Large intestine (tissue), 3 donors: ENCODE measurements around the gene MAG. TPM values are rescaled to one million over a fixed set of nuclear protein-coding genes. Genes with fewer than 3 reads are reported as not detected.

ENCODE experiments used
- DNase-seq, 2 donors: peaks; one replicate each; pipeline versions ENCODE4 v3.0.0 to v3.0.0-alpha.2; 2013
- H3K27ac ChIP-seq: one replicate; pipeline ENCODE4 v1.5.1; 2013; ENCODE audit warnings: low read length
- H3K27me3 ChIP-seq: 2 replicates; pipeline ENCODE4 v1.6.1; 2013; ENCODE audit warnings: low read length; ENCODE audit not compliant: control insufficient read depth, insufficient read depth
- H3K36me3 ChIP-seq: 2 replicates; pipeline ENCODE4 v1.6.1; 2013; ENCODE audit warnings: low read length; ENCODE audit not compliant: control insufficient read depth, insufficient read depth
- H3K4me1 ChIP-seq: one replicate; pipeline ENCODE4 v1.6.1; 2013; ENCODE audit warnings: low read length; ENCODE audit not compliant: control insufficient read depth, insufficient read depth
- H3K4me3 ChIP-seq: one replicate; pipeline ENCODE4 v1.5.1; 2013; ENCODE audit warnings: low read length
- H3K9me3 ChIP-seq: one replicate; pipeline ENCODE4 v1.6.1; 2013; ENCODE audit warnings: mild to moderate bottlenecking, low read depth, low read length, moderate library complexity; ENCODE audit not compliant: control insufficient read depth
- WGBS: methylation state at CpG from one replicate; pipeline ENCODE4 v1.1.5; 2013; ENCODE audit warnings: low lambda C conversion rate; ENCODE audit not compliant: insufficient coverage; 5-methylcytosine and 5-hydroxymethylcytosine counted together
- polyA plus RNA-seq: library from polyadenylated mRNA; unstranded; fragments of 120-200 nt; gene quantifications from one replicate; pipeline ENCODE4 v1.2.1, GENCODE V29; 2013

MAG gene
- polyA plus RNA-seq, 1 donor: 0.37 TPM

DNA sequence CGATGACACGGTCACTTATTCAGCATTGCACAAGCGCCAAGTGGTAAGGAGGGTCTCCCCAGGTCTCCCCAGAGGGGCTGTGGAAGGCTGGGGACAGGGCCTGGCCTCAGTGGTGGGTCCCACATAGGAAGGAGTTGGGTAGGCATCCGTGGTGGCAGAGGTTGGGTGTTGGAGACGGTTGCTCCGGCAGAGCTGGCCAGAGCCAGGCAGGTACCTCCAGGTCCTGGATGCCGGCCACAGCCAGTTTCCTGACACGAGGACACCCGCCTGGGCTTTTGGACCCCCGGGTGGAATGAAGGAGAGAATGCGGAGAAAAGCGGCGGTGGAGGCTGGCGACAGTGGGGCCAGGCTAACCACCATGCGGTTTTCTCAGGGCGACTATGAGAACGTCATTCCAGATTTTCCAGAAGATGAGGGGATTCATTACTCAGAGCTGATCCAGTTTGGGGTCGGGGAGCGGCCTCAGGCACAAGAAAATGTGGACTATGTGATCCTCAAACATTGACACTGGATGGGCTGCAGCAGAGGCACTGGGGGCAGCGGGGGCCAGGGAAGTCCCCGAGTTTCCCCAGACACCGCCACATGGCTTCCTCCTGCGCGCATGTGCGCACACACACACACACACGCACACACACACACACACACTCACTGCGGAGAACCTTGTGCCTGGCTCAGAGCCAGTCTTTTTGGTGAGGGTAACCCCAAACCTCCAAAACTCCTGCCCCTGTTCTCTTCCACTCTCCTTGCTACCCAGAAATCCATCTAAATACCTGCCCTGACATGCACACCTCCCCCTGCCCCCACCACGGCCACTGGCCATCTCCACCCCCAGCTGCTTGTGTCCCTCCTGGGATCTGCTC is 54.5 kb downstream of the MAG start:
- DNase-seq: no peak

DNA sequence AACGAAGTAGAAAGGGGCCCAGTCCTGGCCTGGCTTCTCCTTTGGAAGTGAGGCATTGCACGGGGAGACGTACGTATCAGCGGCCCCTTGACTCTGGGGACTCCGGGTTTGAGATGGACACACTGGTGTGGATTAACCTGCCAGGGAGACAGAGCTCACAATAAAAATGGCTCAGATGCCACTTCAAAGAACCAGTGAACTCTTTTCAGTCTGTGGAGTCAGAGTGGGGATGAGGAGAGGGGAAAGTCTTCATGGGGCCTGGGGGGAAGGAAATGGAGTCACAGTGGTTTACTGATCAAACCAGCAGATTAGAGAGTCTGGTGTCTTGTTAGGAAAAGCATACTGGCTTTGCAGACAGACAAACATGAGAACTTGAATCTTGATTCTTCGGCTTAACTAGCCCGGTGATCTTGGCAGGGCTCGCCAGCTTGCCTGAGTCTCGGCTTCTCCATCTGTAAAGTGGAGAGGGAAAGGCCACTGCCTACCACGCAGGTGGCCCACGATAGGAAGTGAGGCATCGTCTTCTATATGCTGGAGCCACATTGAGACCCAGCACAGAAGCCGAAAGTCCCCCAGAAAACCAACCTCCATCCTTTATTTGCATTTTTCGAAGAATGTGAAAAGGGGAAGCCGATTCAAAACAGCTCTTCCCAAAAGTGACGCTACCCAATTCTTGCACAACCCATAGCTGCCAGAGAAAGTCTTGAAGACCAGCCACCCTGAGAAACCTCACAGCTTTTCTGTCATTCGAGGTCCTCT is 55.4 kb downstream of the MAG start, which contains the start of gene FFAR1:
Gene FFAR1, plus strand, starts transcription at position 732 of the 759 bp plus-strand sequence. CDS start 3,650 bp downstream, outside the sequence.
- Histone ChIP-seq H3K4me3 (no peak within 1 kb of the TSS), H3K9me3 (peaks cover 5% of the 10 kb centered on the region), H3K36me3 (no peaks in the 10 kb centered on the region), H3K27ac (no peak within 1 kb of the TSS), H3K4me1 (no peaks in the 10 kb centered on the region), H3K27me3 (no peaks in the 10 kb centered on the region)
- DNase-seq: no peak
- WGBS: 93% methylated on average over 3 of the region's 18 CpGs

More for the DNA sequence above, 54.5 kb downstream of the MAG start:
- H3K9me3 ChIP-seq: no peaks in the 10 kb centered on the region
- no peaks in the 10 kb centered on the region for H3K27me3 ChIP-seq
- no peaks in the 10 kb centered on the region for H3K4me1 ChIP-seq
- H3K36me3 ChIP-seq: no peaks in the 10 kb centered on the region
- no peak overlapping the region for H3K4me3 ChIP-seq
- no peak overlapping the region for H3K27ac ChIP-seq
- no CpG with 5 or more reads among the region's 28 CpGs for WGBS

GRCh38 chr19:35347930-35348298 is 56.0 kb downstream of the MAG start:
- H3K27me3 ChIP-seq: no peaks in the 10 kb centered on the region
- 100% methylated on average over 1 of the region's 7 CpGs for WGBS

DNA sequence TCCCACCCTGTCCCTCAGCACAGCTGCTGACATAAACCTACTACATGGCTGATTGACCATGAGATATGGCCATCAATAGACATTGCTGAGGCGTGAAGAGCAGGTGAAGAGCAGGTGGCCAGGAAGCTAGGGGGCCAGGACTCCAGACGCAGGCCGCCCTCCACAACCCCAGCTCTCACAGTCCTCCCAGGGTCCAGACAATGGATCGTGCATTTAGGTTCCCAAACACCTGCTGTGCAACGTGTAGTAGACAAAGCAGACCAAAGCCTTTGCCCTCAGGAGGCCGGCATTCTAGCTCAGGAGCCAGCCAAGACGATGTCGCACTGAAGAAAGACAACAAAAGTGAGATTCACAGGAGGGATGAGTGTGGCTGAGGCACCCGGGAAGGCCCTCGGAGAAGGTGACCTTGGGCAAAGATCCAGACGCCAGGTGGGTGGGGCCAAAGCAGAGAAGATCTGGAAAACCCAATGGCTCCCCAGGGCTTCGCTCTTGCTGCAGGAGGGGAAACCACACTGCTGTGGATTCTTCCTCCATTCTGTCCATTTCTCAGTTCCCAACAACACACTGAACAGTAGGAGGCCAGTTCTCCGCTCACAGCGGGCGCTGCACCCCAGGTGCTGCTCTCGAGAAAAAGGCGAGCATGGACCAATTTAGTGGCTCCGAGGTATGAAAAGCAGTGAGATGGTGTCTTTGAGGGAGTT is 57.1 kb downstream of the MAG start:
- no peak for DNase-seq
- Histone ChIP-seq H3K4me3 (no peak overlapping the region), H3K36me3 (no peaks in the 10 kb centered on the region), H3K27me3 (no peaks in the 10 kb centered on the region), H3K27ac (no peak overlapping the region), H3K4me1 (no peaks in the 10 kb centered on the region), H3K9me3 (peaks cover 5% of the 10 kb centered on the region)
- no CpG with 5 or more reads among the region's 18 CpGs for WGBS

More at GRCh38 chr19:35347930-35348298, 56.0 kb downstream of the MAG start:
- Histone ChIP-seq H3K4me1 (no peaks in the 10 kb centered on the region), H3K4me3 (no peak overlapping the region), H3K27ac (no peak overlapping the region), H3K36me3 (no peaks in the 10 kb centered on the region), H3K9me3 (peaks cover 5% of the 10 kb centered on the region)
- DNase-seq: no peak

DNA sequence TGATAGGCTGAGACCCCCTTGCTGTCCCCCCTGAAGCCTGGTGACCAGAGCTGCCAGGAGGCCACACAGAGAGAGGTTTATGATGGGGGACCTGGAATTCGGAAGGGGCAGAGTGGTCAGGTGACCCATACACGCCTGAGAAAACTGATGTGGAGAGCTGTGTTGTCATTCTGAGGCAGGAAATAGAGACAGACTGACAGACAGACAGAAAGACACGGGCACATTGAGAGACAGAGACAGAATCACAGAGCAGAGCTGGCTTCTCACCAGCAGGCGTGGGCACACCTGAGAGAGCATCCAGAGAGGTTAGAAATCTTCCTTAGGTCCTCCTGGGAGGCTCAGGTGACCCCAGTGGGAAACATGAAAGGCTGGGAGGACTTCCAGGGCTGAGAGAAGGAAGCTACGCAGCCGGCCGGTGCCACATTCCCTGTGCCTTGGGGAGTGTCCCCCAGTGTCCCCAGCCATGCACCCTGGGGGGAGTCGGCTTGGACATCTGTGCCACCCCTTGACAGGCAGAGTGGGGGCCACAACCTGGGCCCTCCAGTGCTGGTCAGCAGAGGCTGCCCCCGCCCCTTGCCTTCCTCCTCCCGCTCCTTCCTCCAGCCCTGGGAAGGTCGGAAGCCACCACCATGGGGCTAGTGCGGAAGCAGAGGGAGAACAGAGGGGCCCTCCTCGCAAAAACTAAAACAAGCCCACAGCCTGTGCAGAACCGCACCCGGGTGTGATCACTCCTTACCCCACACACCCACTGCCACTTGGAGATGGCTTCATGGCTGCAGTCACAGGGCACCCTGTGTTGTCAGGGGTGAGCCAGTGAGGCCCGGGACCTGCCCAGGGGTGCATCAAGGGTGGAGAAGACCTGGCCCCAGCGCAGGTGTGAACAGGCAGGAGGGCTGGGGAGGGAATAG is 57.9 kb downstream of the MAG start:
- no peaks in the 10 kb centered on the region for H3K36me3 ChIP-seq
- no peak overlapping the region for H3K4me3 ChIP-seq
- peaks cover 5% of the 10 kb centered on the region for H3K9me3 ChIP-seq
- H3K4me1 ChIP-seq: no peaks in the 10 kb centered on the region
- no peak overlapping the region for H3K27ac ChIP-seq
- H3K27me3 ChIP-seq: no peaks in the 10 kb centered on the region
- 76% methylated on average over 2 of the region's 17 CpGs for WGBS
- DNase-seq: no peak

GRCh38 chr19:35350591-35350990 is 58.6 kb downstream of the MAG start:
- H3K4me3 ChIP-seq: no peak overlapping the region
- peaks cover 5% of the 10 kb centered on the region for H3K9me3 ChIP-seq
- WGBS: no CpG with 5 or more reads among the region's 7 CpGs
- H3K4me1 ChIP-seq: no peaks in the 10 kb centered on the region
- no peak overlapping the region for H3K27ac ChIP-seq
- H3K36me3 ChIP-seq: no peaks in the 10 kb centered on the region
- H3K27me3 ChIP-seq: no peaks in the 10 kb centered on the region
- no peak for DNase-seq

GRCh38 chr19:35351411-35352176 is 59.6 kb downstream of the MAG start:
- no peak for DNase-seq

DNA sequence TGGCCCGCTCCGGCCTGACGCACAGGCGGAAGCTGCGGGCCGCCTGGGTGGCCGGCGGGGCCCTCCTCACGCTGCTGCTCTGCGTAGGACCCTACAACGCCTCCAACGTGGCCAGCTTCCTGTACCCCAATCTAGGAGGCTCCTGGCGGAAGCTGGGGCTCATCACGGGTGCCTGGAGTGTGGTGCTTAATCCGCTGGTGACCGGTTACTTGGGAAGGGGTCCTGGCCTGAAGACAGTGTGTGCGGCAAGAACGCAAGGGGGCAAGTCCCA is 60.2 kb downstream of the MAG start:
- no CpG with 5 or more reads among the region's 18 CpGs for WGBS
- Histone ChIP-seq H3K4me1 (no peaks in the 10 kb centered on the region), H3K36me3 (no peaks in the 10 kb centered on the region), H3K9me3 (peaks cover 5% of the 10 kb centered on the region), H3K4me3 (no peak overlapping the region), H3K27ac (no peak overlapping the region), H3K27me3 (no peaks in the 10 kb centered on the region)
- DNase-seq: no peak

More at GRCh38 chr19:35351411-35352176, 59.6 kb downstream of the MAG start:
- Histone ChIP-seq H3K9me3 (peaks cover 5% of the 10 kb centered on the region), H3K4me3 (no peak overlapping the region), H3K27ac (no peak overlapping the region), H3K27me3 (no peaks in the 10 kb centered on the region), H3K4me1 (no peaks in the 10 kb centered on the region), H3K36me3 (no peaks in the 10 kb centered on the region)
- WGBS: no CpG with 5 or more reads among the region's 47 CpGs

DNA sequence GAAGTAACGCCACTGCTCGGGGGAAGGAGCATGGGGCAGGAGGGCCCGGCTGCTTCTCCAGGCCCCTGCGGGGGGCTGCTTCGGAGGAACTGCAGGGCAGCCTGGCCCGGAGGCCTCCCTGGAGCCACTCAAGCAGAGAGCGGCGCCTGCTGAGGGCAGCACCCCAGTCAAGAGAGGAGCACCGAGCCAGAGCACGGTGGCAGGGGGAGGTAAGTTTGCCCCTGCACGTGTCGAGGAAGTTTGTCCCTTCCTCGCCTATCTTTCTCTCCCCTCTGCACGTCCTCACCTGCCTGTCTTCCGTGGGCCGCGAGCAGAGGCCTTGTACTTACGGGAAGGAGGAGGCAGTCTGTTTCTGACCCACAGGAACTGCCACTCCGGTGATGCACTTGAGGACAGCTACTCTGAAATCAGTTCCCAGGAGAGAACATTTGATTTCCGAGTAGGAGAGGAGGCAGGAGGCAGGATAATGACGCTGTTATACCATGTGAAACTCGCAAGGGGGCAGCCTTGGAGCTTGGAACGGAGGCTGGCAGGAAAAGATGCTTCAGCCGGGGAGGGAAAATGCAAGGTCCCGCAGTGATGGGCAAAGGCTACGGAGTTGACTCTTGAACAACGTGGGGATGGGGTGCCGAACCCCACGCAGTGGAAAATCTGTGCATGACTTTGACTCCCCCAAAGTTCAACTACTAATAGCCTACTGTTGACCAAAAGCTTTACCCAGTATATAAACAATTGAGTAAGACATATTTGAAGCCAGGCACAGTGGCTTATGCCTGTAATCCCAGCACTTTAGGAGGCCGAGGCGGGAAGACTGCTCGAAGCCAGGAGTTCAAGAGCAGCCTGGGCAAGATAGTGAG is 60.7 kb downstream of the MAG start:
- 30% methylated on average over 4 of the region's 32 CpGs for WGBS
- Histone ChIP-seq H3K4me1 (no peaks in the 10 kb centered on the region), H3K36me3 (no peaks in the 10 kb centered on the region), H3K27ac (no peak overlapping the region), H3K9me3 (peaks cover 5% of the 10 kb centered on the region), H3K4me3 (no peak overlapping the region), H3K27me3 (no peaks in the 10 kb centered on the region)
- peak; percentile 71 for DNase-seq
